COLO668 (cell line): ENCODE measurements around the gene OR7C1.
"Not testable (repeated sequence)": the region's sequence is repeated elsewhere in the genome, so short reads cannot be mapped to it uniquely, and the experiment has no call there.

Experiments
- DNase-seq: peaks from one replicate; lab custom pipeline; 2025; ENCODE audit not compliant: unreplicated experiment; lab: John Stamatoyannopoulos, UW

Gene OR7C1

GRCh38 chr19:14835011-14835410 lies at the start of gene OR7C1, which contains the start of gene OR7A5:
TSS of gene OR7C1 (minus strand) at chr19:14835185. CDS start at chr19:14800136, 35,049 bp downstream.
TSS of gene OR7A5 (minus strand) at chr19:14835185. CDS start at chr19:14828241, 6,944 bp downstream.
- no peak for DNase-seq

- no peak for DNase-seq
Measured at GRCh38 chr19:14871619-14872230, 36.7 kb upstream of the OR7C1 start.

GRCh38 chr19:14868497-14868896 lies 33.5 kb upstream of the OR7C1 start:
- no peak for DNase-seq

GRCh38 chr19:14848822-14849221 lies 13.8 kb upstream of the OR7C1 start, which contains the start of gene OR7A10:
TSS of gene OR7A10 (minus strand) at chr19:14848922. CDS start at chr19:14841877, 7,045 bp downstream.
- no peak for DNase-seq

- DNase-seq = no peak
Measured at GRCh38 chr19:14843578-14843977, 8.6 kb upstream of the OR7C1 start.

GRCh38 chr19:14843169-14843568 lies 8.2 kb upstream of the OR7C1 start:
- no peak for DNase-seq

GRCh38 chr19:14840206-14840605 lies 5.2 kb upstream of the OR7C1 start:
- no peak for DNase-seq

GRCh38 chr19:14837391-14837790 lies 2.4 kb upstream of the OR7C1 start:
- DNase-seq = no peak

GRCh38 chr19:14830702-14831101 lies 4.3 kb downstream of the OR7C1 start:
- DNase-seq = no peak

GRCh38 chr19:14826006-14826405 lies 9.0 kb downstream of the OR7C1 start:
- DNase-seq = no peak

GRCh38 chr19:14821937-14822336 lies 13.0 kb downstream of the OR7C1 start:
- no peak for DNase-seq

- DNase-seq = no peak
Measured at GRCh38 chr19:14818588-14818987, 16.4 kb downstream of the OR7C1 start.

- DNase-seq = no peak
Measured at GRCh38 chr19:14817052-14817451, 17.9 kb downstream of the OR7C1 start.

- no peak for DNase-seq
Measured at GRCh38 chr19:14814982-14815652, 19.9 kb downstream of the OR7C1 start.

- no peak for DNase-seq
Measured at GRCh38 chr19:14809272-14810057, 25.5 kb downstream of the OR7C1 start.

- no peak for DNase-seq
Measured at GRCh38 chr19:14804765-14805164, 30.2 kb downstream of the OR7C1 start.

GRCh38 chr19:14798760-14799159 lies 36.2 kb downstream of the OR7C1 start:
- no peak for DNase-seq

- no peak for DNase-seq
Measured at GRCh38 chr19:14796021-14796420, 39.0 kb downstream of the OR7C1 start.

- no peak for DNase-seq
Measured at GRCh38 chr19:14795078-14795721, 39.8 kb downstream of the OR7C1 start.

- DNase-seq = not testable (repeated sequence)
Measured at GRCh38 chr19:14792250-14792649, 42.7 kb downstream of the OR7C1 start.

- no peak for DNase-seq
Measured at GRCh38 chr19:14786421-14786851, 48.5 kb downstream of the OR7C1 start.
